Erythroblast (primary cell): Measurements from ENCODE around the gene DMD.

ENCODE experiments used
- GATA1 ChIP-seq: IDR thresholded peaks from 2 replicates; pipeline ENCODE4 v1.6.1; 2011; ENCODE audit warnings: low read depth, mild to moderate bottlenecking, control low read depth, low read length, moderate library complexity
- POLR2A ChIP-seq: IDR thresholded peaks from 2 replicates; pipeline ENCODE4 v1.6.1; 2011; ENCODE audit warnings: mild to moderate bottlenecking, low read length

GRCh38 chrX:31266203-31267076, 1944.9 kb downstream of the DMD start:
- no peak for TF ChIP-seq POLR2A
- TF ChIP-seq GATA1, result no peak
